ENCODE results near the gene NPFFR2.
"Not testable (repeated sequence)": the region's sequence is repeated elsewhere in the genome, so short reads cannot be mapped to it uniquely, and the experiment has no call there.

Gene NPFFR2

GRCh38 chr4:72031868-72032608, at the start of gene NPFFR2:
TSS of gene NPFFR2 (plus strand) at chr4:72032000. CDS start at chr4:72128592, 96,592 bp downstream.
- no peak for DNase-seq (ENCODE audit: low read depth)

- DNase-seq (ENCODE audit: low read depth): no peak
Observed at GRCh38 chr4:71992571-71993312, 39.1 kb upstream of the NPFFR2 start.

- DNase-seq (ENCODE audit: low read depth): no peak
Observed at GRCh38 chr4:71994559-71994958, 37.2 kb upstream of the NPFFR2 start.

- no peak for DNase-seq (ENCODE audit: low read depth)
Observed at GRCh38 chr4:71995297-71995696, 36.5 kb upstream of the NPFFR2 start.

GRCh38 chr4:72006586-72006985, 25.2 kb upstream of the NPFFR2 start:
- DNase-seq (ENCODE audit: low read depth): peak; percentile 6

GRCh38 chr4:72011906-72012305, 19.9 kb upstream of the NPFFR2 start:
- DNase-seq (ENCODE audit: low read depth): no peak

GRCh38 chr4:72016011-72016410, 15.8 kb upstream of the NPFFR2 start:
- no peak for DNase-seq (ENCODE audit: low read depth)

GRCh38 chr4:72019688-72020087, 12.1 kb upstream of the NPFFR2 start:
- no peak for DNase-seq (ENCODE audit: low read depth)

GRCh38 chr4:72022553-72022952, 9.2 kb upstream of the NPFFR2 start:
- no peak for DNase-seq (ENCODE audit: low read depth)

GRCh38 chr4:72055566-72055965, 23.8 kb downstream of the NPFFR2 start:
- DNase-seq (ENCODE audit: low read depth): no peak

GRCh38 chr4:72063726-72064125, 31.9 kb downstream of the NPFFR2 start:
- no peak for DNase-seq (ENCODE audit: low read depth)

- no peak for DNase-seq (ENCODE audit: low read depth)
Observed at GRCh38 chr4:72067051-72067450, 35.3 kb downstream of the NPFFR2 start.

GRCh38 chr4:72073816-72074215, 42.0 kb downstream of the NPFFR2 start:
- no peak for DNase-seq (ENCODE audit: low read depth)

GRCh38 chr4:72076562-72076961, 44.8 kb downstream of the NPFFR2 start:
- DNase-seq (ENCODE audit: low read depth): peak; percentile 12

- DNase-seq (ENCODE audit: low read depth): no peak
Observed at GRCh38 chr4:72077346-72077745, 45.5 kb downstream of the NPFFR2 start.

- DNase-seq (ENCODE audit: low read depth): no peak
Observed at GRCh38 chr4:72084587-72085011, 52.8 kb downstream of the NPFFR2 start.

GRCh38 chr4:72090606-72091005, 58.8 kb downstream of the NPFFR2 start:
- DNase-seq (ENCODE audit: low read depth): not testable (repeated sequence)

GRCh38 chr4:72094059-72094797, 62.4 kb downstream of the NPFFR2 start:
- no peak for DNase-seq (ENCODE audit: low read depth)

- DNase-seq (ENCODE audit: low read depth): no peak
Observed at GRCh38 chr4:72107456-72107855, 75.7 kb downstream of the NPFFR2 start.

GRCh38 chr4:72109364-72109763, 77.6 kb downstream of the NPFFR2 start:
- DNase-seq (ENCODE audit: low read depth): no peak

- no peak for DNase-seq (ENCODE audit: low read depth)
Observed at GRCh38 chr4:72109959-72110497, 78.2 kb downstream of the NPFFR2 start.

- DNase-seq (ENCODE audit: low read depth): no peak
Observed at GRCh38 chr4:72110886-72111285, 79.1 kb downstream of the NPFFR2 start.

Data from fibroblast of the conjunctiva (primary cell).